ENCODE data around the gene LDLR.

The LDLR gene

GRCh38 chr19:11168568-11168967, 79.3 kb downstream of the LDLR start:
- H3K4ac ChIP-seq (ENCODE audit: low read depth, low read length), result no peak overlapping the region
- no peak overlapping the region for H4K12ac ChIP-seq (ENCODE audit: low read depth, low read length)
- H2AK5ac ChIP-seq (ENCODE audit: low read length), result no peak overlapping the region
- H3K4me2 ChIP-seq (ENCODE audit: low read length), result no peak overlapping the region
- peaks cover 36 to 47% of the 10 kb centered on the region in 2 experiments for H3K36me3 ChIP-seq (ENCODE audit: control insufficient read depth in 1 of 2, insufficient read depth in 2 of 2, low read length in 2 of 2)
- H3K79me2 ChIP-seq (ENCODE audit: control insufficient read depth, insufficient read depth, low read length, poor library complexity), result no peaks in the 10 kb centered on the region
- H3K23ac ChIP-seq (ENCODE audit: low read length), result no peak overlapping the region
- no peak overlapping the region for H3K4me3 ChIP-seq (ENCODE audit: low read depth, low read length)
- no peaks in the 10 kb centered on the region for H3K4me1 ChIP-seq (ENCODE audit: control insufficient read depth in 1 of 2, insufficient read depth in 2 of 2, low read length in 2 of 2)
- H4K91ac ChIP-seq (ENCODE audit: low read depth, low read length), result no peak overlapping the region
- H3K27ac ChIP-seq (ENCODE audit: low read depth, low read length), result no peak overlapping the region
- H2AFZ ChIP-seq (ENCODE audit: insufficient read depth, low read length, poor library complexity), result no peak overlapping the region
- no peak overlapping the region for H3K14ac ChIP-seq (ENCODE audit: low read length)
- no peak overlapping the region for H3K18ac ChIP-seq (ENCODE audit: low read length)
- no peaks in the 10 kb centered on the region for H3K27me3 ChIP-seq (ENCODE audit: insufficient read depth, low read length)
- H3K9me3 ChIP-seq (ENCODE audit: insufficient read depth, low read depth, low read length), result peaks cover 2% of the 10 kb centered on the region
- DNase-seq, result peak; percentile 64 to 82
- H3K9ac ChIP-seq (ENCODE audit: low read length), result no peak overlapping the region
- H2BK12ac ChIP-seq (ENCODE audit: low read length), result no peak overlapping the region
- H2BK120ac ChIP-seq (ENCODE audit: insufficient read depth, low read length, poor library complexity), result no peak overlapping the region
- no peak overlapping the region for H4K8ac ChIP-seq (ENCODE audit: low read depth, low read length)
- WGBS (ENCODE audit: extremely low coverage, insufficient coverage, insufficient read length), result no CpG with 5 or more reads among the region's 7 CpGs
- H3K79me1 ChIP-seq (ENCODE audit: low read length), result no peaks in the 10 kb centered on the region
- no peak overlapping the region for H2BK5ac ChIP-seq (ENCODE audit: low read depth, low read length, poor library complexity)

GRCh38 chr19:11169896-11170678, 80.8 kb downstream of the LDLR start:
- H3K9me3 ChIP-seq (ENCODE audit: insufficient read depth, low read depth, low read length), result peaks cover 4% of the 10 kb centered on the region
- H3K79me2 ChIP-seq (ENCODE audit: control insufficient read depth, insufficient read depth, low read length, poor library complexity), result no peaks in the 10 kb centered on the region
- no peak overlapping the region for H4K12ac ChIP-seq (ENCODE audit: low read depth, low read length)
- H4K8ac ChIP-seq (ENCODE audit: low read depth, low read length), result no peak overlapping the region
- no peaks in the 10 kb centered on the region for H3K27me3 ChIP-seq (ENCODE audit: insufficient read depth, low read length)
- DNase-seq, result no peak
- H3K23ac ChIP-seq (ENCODE audit: low read length), result no peak overlapping the region
- H3K27ac ChIP-seq (ENCODE audit: low read depth, low read length), result no peak overlapping the region
- H3K14ac ChIP-seq (ENCODE audit: low read length), result no peak overlapping the region
- H2BK5ac ChIP-seq (ENCODE audit: low read depth, low read length, poor library complexity), result no peak overlapping the region
- no peak overlapping the region for H3K4ac ChIP-seq (ENCODE audit: low read depth, low read length)
- H3K4me1 ChIP-seq (ENCODE audit: control insufficient read depth in 1 of 2, insufficient read depth in 2 of 2, low read length in 2 of 2), result no peaks in the 10 kb centered on the region
- no peak overlapping the region for H3K4me2 ChIP-seq (ENCODE audit: low read length)
- no peak overlapping the region for H2AFZ ChIP-seq (ENCODE audit: insufficient read depth, low read length, poor library complexity)
- H3K9ac ChIP-seq (ENCODE audit: low read length), result no peak overlapping the region
- H4K91ac ChIP-seq (ENCODE audit: low read depth, low read length), result no peak overlapping the region
- H2BK120ac ChIP-seq (ENCODE audit: insufficient read depth, low read length, poor library complexity), result no peak overlapping the region
- H3K18ac ChIP-seq (ENCODE audit: low read length), result no peak overlapping the region
- H3K36me3 ChIP-seq (ENCODE audit: control insufficient read depth in 1 of 2, insufficient read depth in 2 of 2, low read length in 2 of 2), result peaks cover 47 to 55% of the 10 kb centered on the region in 2 experiments
- no peaks in the 10 kb centered on the region for H3K79me1 ChIP-seq (ENCODE audit: low read length)
- no peak overlapping the region for H3K4me3 ChIP-seq (ENCODE audit: low read depth, low read length)
- H2AK5ac ChIP-seq (ENCODE audit: low read length), result no peak overlapping the region
- H2BK12ac ChIP-seq (ENCODE audit: low read length), result no peak overlapping the region
- no CpG with 5 or more reads among the region's 31 CpGs for WGBS (ENCODE audit: extremely low coverage, insufficient coverage, insufficient read length)

GRCh38 chr19:11171144-11171543, 81.9 kb downstream of the LDLR start:
- H3K23ac ChIP-seq (ENCODE audit: low read length), result no peak overlapping the region
- H2BK120ac ChIP-seq (ENCODE audit: insufficient read depth, low read length, poor library complexity), result no peak overlapping the region
- no peak overlapping the region for H4K12ac ChIP-seq (ENCODE audit: low read depth, low read length)
- H3K79me2 ChIP-seq (ENCODE audit: control insufficient read depth, insufficient read depth, low read length, poor library complexity), result no peaks in the 10 kb centered on the region
- DNase-seq, result no peak
- no peak overlapping the region for H2AK5ac ChIP-seq (ENCODE audit: low read length)
- H3K27ac ChIP-seq (ENCODE audit: low read depth, low read length), result no peak overlapping the region
- no peak overlapping the region for H3K4ac ChIP-seq (ENCODE audit: low read depth, low read length)
- no peak overlapping the region for H3K9ac ChIP-seq (ENCODE audit: low read length)
- peaks cover 4% of the 10 kb centered on the region for H3K9me3 ChIP-seq (ENCODE audit: insufficient read depth, low read depth, low read length)
- H2AFZ ChIP-seq (ENCODE audit: insufficient read depth, low read length, poor library complexity), result no peak overlapping the region
- no peak overlapping the region for H4K91ac ChIP-seq (ENCODE audit: low read depth, low read length)
- no peak overlapping the region for H2BK12ac ChIP-seq (ENCODE audit: low read length)
- WGBS (ENCODE audit: extremely low coverage, insufficient coverage, insufficient read length), result no CpG with 5 or more reads among the region's 5 CpGs
- no peaks in the 10 kb centered on the region for H3K79me1 ChIP-seq (ENCODE audit: low read length)
- no peak overlapping the region for H4K8ac ChIP-seq (ENCODE audit: low read depth, low read length)
- H3K4me2 ChIP-seq (ENCODE audit: low read length), result no peak overlapping the region
- H3K14ac ChIP-seq (ENCODE audit: low read length), result no peak overlapping the region
- peaks cover 50 to 52% of the 10 kb centered on the region in 2 experiments for H3K36me3 ChIP-seq (ENCODE audit: control insufficient read depth in 1 of 2, insufficient read depth in 2 of 2, low read length in 2 of 2)
- no peaks in the 10 kb centered on the region for H3K4me1 ChIP-seq (ENCODE audit: control insufficient read depth in 1 of 2, insufficient read depth in 2 of 2, low read length in 2 of 2)
- H3K4me3 ChIP-seq (ENCODE audit: low read depth, low read length), result no peak overlapping the region
- no peaks in the 10 kb centered on the region for H3K27me3 ChIP-seq (ENCODE audit: insufficient read depth, low read length)
- no peak overlapping the region for H3K18ac ChIP-seq (ENCODE audit: low read length)
- H2BK5ac ChIP-seq (ENCODE audit: low read depth, low read length, poor library complexity), result no peak overlapping the region

- Histone ChIP-seq H3K27me3 (ENCODE audit: insufficient read depth, low read length) (no peaks in the 10 kb centered on the region), H3K4me2 (ENCODE audit: low read length) (no peak overlapping the region), H3K9me3 (ENCODE audit: insufficient read depth, low read depth, low read length) (peaks cover 3% of the 10 kb centered on the region), H4K91ac (ENCODE audit: low read depth, low read length) (no peak overlapping the region), H3K18ac (ENCODE audit: low read length) (no peak overlapping the region), H3K14ac (ENCODE audit: low read length) (no peak overlapping the region), H3K4me3 (ENCODE audit: low read depth, low read length) (no peak overlapping the region), H2AK5ac (ENCODE audit: low read length) (no peak overlapping the region), H3K4me1 (ENCODE audit: control insufficient read depth in 1 of 2, insufficient read depth in 2 of 2, low read length in 2 of 2) (no peaks in the 10 kb centered on the region), H2BK120ac (ENCODE audit: insufficient read depth, low read length, poor library complexity) (no peak overlapping the region), H2BK5ac (ENCODE audit: low read depth, low read length, poor library complexity) (no peak overlapping the region), H3K23ac (ENCODE audit: low read length) (no peak overlapping the region), H3K79me2 (ENCODE audit: control insufficient read depth, insufficient read depth, low read length, poor library complexity) (no peaks in the 10 kb centered on the region), H4K8ac (ENCODE audit: low read depth, low read length) (no peak overlapping the region), H2AFZ (ENCODE audit: insufficient read depth, low read length, poor library complexity) (no peak overlapping the region), H3K36me3 (ENCODE audit: control insufficient read depth in 1 of 2, insufficient read depth in 2 of 2, low read length in 2 of 2) (peaks cover 51 to 53% of the 10 kb centered on the region in 2 experiments), H3K9ac (ENCODE audit: low read length) (no peak overlapping the region), H4K12ac (ENCODE audit: low read depth, low read length) (no peak overlapping the region), H3K79me1 (ENCODE audit: low read length) (no peaks in the 10 kb centered on the region), H2BK12ac (ENCODE audit: low read length) (no peak overlapping the region), H3K4ac (ENCODE audit: low read depth, low read length) (no peak overlapping the region), H3K27ac (ENCODE audit: low read depth, low read length) (no peak overlapping the region)
- DNase-seq, result no peak
- WGBS (ENCODE audit: extremely low coverage, insufficient coverage, insufficient read length), result no CpG with 5 or more reads among the region's 6 CpGs
These were observed 83.3 kb downstream of the LDLR start for GRCh38 chr19:11172576-11172975.

Data from trophoblast cell (in vitro differentiated cells and primary cell).